Retina (tissue), 1 donor: ENCODE results near the gene FOXK2.
"Not testable (repeated sequence)": the region's sequence is repeated elsewhere in the genome, so short reads cannot be mapped to it uniquely, and the experiment has no call there.

Experiments used
- DNase-seq: peaks from one replicate; pipeline ENCODE4 v3.0.0-alpha.2; 2016

The FOXK2 gene

DNA sequence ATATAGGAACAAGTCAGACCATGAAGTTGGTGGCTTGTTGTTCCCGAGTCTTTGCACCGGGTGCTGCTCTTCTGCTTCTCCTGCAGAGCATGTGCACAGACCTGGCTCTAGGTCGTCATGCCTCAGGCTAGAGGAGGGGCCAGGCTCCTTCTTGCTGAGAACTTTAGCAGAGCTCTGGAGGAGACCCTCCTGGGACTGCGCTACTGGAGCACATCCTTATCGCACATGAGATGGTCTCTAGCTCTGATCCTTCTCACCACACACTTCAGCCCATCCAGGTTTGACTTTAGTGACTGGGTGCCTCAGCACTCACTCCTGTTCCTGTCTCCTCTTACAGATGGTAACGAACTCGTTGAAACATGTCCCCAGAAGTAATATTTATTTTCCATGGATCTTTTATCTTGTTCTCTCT is 14.9 kb downstream of the FOXK2 start:
- no peak for DNase-seq

GRCh38 chr17:82536512-82537201 is 17.1 kb downstream of the FOXK2 start:
- DNase-seq = no peak

DNA sequence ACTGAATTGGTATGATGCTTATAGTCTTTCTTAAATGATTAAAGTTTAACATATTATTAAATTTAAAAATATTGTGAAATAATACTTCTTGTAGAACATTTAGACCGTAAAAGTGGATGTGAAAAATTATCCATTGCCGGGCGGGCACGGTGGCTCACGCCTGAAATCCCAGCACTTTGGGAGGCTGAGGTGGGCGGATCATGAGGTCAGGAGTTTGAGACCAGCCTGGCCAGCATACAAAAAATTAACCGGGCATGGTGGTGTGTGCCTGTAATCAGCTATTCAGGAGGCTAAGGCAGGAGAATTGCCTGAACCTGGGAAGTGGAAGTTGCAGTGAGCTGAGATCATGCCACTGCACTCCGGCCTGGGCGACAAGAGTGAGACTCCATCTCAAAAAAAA is 17.7 kb downstream of the FOXK2 start:
- not testable (repeated sequence) for DNase-seq

- DNase-seq = not testable (repeated sequence)
Observed at GRCh38 chr17:82539076-82539475, 19.5 kb downstream of the FOXK2 start.

DNA sequence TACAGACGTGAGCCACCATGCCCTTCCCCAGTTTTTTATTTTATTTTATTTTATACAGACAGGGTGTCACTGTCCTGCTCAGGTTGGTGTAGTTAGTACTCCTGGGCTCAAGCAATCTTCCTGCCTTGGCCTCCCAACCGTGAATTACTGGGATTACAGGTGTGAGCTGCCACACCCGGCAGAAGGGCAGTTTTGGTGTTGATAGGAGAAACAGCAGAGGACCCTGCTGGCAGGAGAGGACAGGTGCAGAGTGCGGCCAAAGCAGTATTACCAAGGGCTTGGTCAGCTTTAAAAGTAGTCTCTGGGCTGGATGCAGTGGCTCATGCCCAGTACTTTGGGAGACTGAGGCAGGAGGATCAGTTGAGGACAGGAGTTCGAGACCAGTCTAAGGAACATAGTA is 22.9 kb downstream of the FOXK2 start:
- DNase-seq = no peak

DNA sequence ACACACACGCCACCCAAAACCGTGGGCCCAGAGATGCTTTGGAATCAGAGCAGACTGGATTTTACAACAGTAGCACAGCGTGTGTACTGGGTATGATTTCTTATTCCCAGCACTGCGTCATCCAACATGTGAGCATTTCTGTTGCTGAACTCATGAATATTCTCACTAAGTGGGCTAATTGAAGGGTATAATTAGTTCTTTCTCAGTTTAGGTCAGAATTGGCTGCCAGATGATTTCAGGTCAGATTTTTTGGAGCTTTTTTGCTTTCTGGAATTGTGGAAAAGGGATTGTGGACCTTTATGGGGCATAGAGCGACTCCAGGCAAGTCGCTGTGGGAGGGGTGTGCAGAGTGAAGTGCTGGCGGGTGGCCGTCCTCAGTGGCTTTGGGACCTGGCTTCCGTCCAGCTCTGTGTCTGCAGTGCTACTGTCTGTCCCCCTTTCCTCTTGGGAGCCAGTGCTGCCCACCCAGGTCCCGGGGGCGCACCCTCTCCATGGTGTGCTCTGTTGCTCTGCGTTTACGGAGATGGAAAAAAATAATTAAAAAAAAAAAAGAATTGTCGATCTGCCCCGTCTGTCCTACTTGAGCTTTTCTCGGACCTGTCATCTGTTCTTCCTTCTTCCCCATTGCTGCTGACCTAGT is 25.0 kb downstream of the FOXK2 start:
- DNase-seq = no peak

DNA sequence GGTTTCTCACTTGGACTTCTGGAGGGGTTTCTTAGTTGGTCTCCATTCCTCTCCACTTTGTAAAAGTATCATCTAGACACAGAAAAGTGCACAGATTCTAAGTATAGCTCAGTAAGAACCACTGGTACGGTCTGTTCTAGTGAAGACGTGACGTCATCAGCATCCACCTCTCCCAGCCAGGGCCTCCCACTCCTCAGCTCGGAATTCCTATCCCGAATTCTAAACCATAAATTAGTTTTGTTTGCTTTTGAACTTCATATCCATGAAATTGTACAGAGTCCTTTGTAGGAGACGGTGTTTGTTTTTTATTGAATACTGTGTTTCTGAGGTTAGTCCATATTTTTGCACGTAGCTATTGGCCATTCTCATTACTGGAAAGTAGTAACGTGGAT is 25.5 kb downstream of the FOXK2 start:
- DNase-seq = no peak

DNA sequence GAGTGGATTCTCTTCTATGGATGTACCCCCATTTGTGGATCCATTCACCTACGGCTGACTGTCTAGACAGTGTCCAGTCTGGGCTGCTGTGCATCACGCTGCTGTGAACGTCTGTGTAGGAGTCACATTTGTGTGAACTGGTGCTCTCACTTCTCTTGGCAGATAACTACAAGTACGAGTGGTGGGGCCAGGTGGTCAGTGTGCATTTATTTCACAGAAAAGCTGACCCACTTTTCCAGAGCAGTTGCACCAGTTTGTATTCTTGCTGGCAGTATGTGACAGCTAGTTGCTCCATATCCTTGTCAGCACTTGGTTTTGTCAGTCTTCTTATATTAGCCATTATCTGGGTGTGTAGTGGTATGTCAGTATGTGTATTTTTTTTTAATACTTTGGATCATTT is 28.4 kb downstream of the FOXK2 start:
- DNase-seq = no peak

GRCh38 chr17:82548681-82549303 is 29.3 kb downstream of the FOXK2 start:
- no peak for DNase-seq

DNA sequence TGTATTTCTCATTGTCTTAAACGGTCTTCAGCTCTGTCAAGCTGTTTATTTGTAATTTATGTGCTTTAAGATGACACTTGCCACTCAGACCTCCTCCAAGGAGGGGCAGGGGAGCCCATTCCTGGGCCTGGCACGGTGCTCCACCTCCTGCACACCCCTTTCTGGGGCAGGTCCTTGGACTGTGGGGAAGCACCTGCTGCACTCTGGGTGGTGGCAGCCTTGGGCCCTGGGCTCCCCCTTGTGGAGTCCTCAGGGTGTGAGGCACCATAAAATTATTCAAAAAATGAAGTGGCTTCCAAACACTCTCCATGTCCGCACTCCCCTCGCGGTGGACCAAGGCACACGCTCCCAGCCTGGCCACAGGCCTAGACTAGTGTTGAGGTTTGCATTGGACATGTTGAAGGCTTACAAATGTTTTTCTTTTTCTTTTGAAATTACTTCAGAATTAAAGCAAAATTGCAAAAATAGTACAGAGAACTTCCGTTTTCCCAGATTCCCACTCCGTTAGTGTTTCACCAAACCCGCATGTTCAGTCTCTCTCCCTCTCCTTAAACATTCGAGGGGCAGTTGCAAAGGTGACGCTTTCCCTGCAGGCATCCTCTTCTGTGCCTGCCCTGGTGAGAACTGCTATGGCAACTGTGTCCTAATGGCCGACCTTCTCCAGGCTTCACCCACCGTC is 32.4 kb downstream of the FOXK2 start:
- DNase-seq = peak; percentile 52

DNA sequence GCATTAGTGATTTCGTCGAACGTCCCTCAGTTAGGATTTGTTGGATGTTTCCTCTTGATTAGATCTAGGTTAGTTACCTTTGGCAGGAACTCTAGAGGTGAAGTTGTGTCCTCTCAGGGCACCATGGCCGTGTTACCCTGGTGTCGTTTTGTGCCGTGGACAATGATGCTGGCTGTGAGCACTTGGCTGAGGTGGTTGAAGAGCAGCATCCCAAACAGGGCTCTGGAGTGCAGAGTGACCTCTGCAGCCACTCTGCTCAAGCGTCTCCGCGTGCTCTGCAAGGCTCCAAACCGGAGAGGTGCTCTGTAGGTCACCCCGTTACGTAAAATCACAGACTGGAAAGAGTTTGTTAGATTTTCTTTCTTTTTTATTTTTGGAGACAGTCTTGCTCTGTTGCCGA is 33.0 kb downstream of the FOXK2 start:
- DNase-seq = no peak

- DNase-seq = no peak
Observed at GRCh38 chr17:82553210-82553930, 33.8 kb downstream of the FOXK2 start.

GRCh38 chr17:82557510-82557909 is 38.0 kb downstream of the FOXK2 start:
- not testable (repeated sequence) for DNase-seq

- no peak for DNase-seq
Observed at GRCh38 chr17:82559566-82560251, 40.2 kb downstream of the FOXK2 start.

DNA sequence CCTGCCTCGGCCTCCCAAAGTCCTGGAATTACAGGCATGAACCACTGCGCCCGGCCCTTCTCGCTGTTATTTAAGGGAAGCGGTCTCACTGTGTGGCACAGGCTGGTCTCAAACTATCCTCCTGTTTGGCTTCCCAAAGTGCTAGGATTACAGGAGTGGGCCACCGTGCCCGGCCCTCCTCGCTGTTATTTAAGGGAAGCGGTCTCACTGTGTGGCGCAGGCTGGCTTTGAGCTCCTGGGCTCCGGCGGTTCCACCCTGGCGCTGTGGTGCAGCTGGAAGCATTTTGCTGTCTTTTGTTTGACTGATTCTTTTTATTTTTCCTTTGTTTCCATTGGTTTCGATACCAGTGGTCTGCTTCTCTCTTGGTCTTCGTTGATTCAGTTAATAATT is 40.7 kb downstream of the FOXK2 start:
- DNase-seq = no peak

DNA sequence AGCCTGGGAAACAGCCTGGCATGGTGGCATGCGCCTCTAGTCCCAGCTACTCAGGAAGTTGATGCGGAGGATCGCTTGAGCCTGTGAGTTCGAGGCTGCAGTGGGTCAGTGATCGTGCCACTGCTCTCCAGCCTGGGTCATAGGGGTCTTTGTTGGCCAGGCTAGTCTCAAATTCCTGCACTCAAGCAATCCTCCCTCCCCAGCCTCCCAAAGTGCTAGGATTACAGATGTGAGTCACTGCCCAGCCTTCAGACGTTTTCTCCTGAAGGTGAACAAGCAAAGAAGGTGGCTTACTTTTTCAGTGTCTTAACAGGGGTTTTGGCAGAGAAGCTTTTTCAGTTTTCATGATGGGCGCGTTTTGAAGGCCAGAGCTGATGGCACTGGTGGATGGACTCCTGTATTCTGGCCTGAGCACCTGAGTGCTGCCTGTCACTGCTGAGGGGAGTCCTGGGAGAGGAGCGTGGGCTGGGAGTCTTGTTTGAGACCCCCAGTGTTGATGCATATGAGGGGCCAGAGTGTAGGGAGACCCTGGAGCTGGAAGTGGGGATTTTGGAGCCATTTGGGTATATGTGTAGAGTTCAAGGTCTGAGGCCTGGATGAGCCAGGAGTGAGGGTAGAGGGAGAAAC is 41.4 kb downstream of the FOXK2 start:
- no peak for DNase-seq

GRCh38 chr17:82561429-82562035 is 42.0 kb downstream of the FOXK2 start:
- DNase-seq = no peak

- DNase-seq = not testable (repeated sequence)
Observed at GRCh38 chr17:82562718-82563220, 43.2 kb downstream of the FOXK2 start.

GRCh38 chr17:82563318-82563717 is 43.8 kb downstream of the FOXK2 start:
- DNase-seq = no peak

- DNase-seq = not testable (repeated sequence)
Observed at GRCh38 chr17:82563745-82564144, 44.2 kb downstream of the FOXK2 start.

- no peak for DNase-seq
Observed at GRCh38 chr17:82564241-82564640, 44.7 kb downstream of the FOXK2 start.
